ENCODE data around the gene AP2M1.

GRCh38 chr3:184192889-184193288 is 18.2 kb downstream of the AP2M1 start:
- TF ChIP-seq CTCF (IDR thresholded peaks at IDR 0.05): no peak
- TF ChIP-seq POLR2AphosphoS5 (IDR thresholded peaks at IDR 0.05): no peak
- TF ChIP-seq POLR2A (IDR thresholded peaks at IDR 0.05): no peak
- TF ChIP-seq EP300 (IDR thresholded peaks at IDR 0.05): no peak

Measured in stomach (tissue), 4 donors.